Astrocyte (in vitro differentiated cells and primary cell): ENCODE measurements around the gene KLLN. TPM values are rescaled to one million over a fixed set of nuclear protein-coding genes. Genes with fewer than 3 reads are reported as not detected.

ENCODE experiments used
- DNase-seq: peaks from one replicate; pipeline ENCODE4 v3.0.0-alpha.2; 2010; ENCODE audit warnings: low read depth
- FAIRE-seq: peaks from 2 replicates; lab custom pipeline; 2011; peaks lifted over from hg19 to GRCh38; lab: Jason Lieb, UNC
- H2AFZ ChIP-seq: 2 replicates; pipeline ENCODE4 v1.6.0; 2012; ENCODE audit warnings: low read depth, low read length, inconsistent platforms
- H3K27ac ChIP-seq: 2 replicates; pipeline ENCODE4 v1.5.1; 2011; ENCODE audit warnings: low read depth, low read length, inconsistent platforms
- H3K27me3 ChIP-seq: 2 replicates; pipeline ENCODE4 v1.6.0; 2011; ENCODE audit warnings: low read length, inconsistent platforms; ENCODE audit not compliant: insufficient read depth
- H3K36me3 ChIP-seq: 2 replicates; pipeline ENCODE4 v1.5.1; 2011; ENCODE audit warnings: low read length, inconsistent platforms; ENCODE audit not compliant: insufficient read depth
- H3K4me1 ChIP-seq: 2 replicates; pipeline ENCODE4 v1.5.1; 2011; ENCODE audit warnings: low read length, inconsistent platforms; ENCODE audit not compliant: insufficient read depth
- H3K4me2 ChIP-seq: 2 replicates; pipeline ENCODE4 v1.6.0; 2012; ENCODE audit warnings: low read length, inconsistent platforms
- H3K4me3 ChIP-seq: 2 replicates; pipeline ENCODE4 v1.5.1; 2011; ENCODE audit warnings: low read depth, mild to moderate bottlenecking, low read length, inconsistent platforms; ENCODE audit not compliant: insufficient read depth
- H3K79me2 ChIP-seq: 2 replicates; pipeline ENCODE4 v1.6.0; 2012; ENCODE audit warnings: mild to moderate bottlenecking, low read length, inconsistent platforms; ENCODE audit not compliant: insufficient read depth
- H3K9ac ChIP-seq: 2 replicates; pipeline ENCODE4 v1.6.0; 2012; ENCODE audit warnings: mild to moderate bottlenecking, low read length, inconsistent platforms
- H3K9me3 ChIP-seq: 2 replicates; pipeline ENCODE4 v1.5.1; 2012; ENCODE audit warnings: low read depth, mild to moderate bottlenecking, low read length, inconsistent platforms; ENCODE audit not compliant: insufficient read depth
- H4K20me1 ChIP-seq: 2 replicates; pipeline ENCODE4 v1.6.0; 2012; ENCODE audit warnings: low read length, inconsistent platforms; ENCODE audit not compliant: insufficient read depth
- H3K27ac Mint-ChIP-seq: one replicate; pipeline ENCODE4 v1.8.0; 2021; ENCODE audit warnings: mild to moderate bottlenecking, mixed read lengths; ENCODE audit not compliant: unreplicated experiment
- H3K27me3 Mint-ChIP-seq: one replicate; pipeline ENCODE4 v1.8.0; 2021; ENCODE audit warnings: low read depth, mixed read lengths; ENCODE audit not compliant: unreplicated experiment
- H3K36me3 Mint-ChIP-seq: one replicate; pipeline ENCODE4 v1.8.0; 2021; ENCODE audit warnings: low read depth, mixed read lengths; ENCODE audit not compliant: unreplicated experiment
- H3K4me1 Mint-ChIP-seq: one replicate; pipeline ENCODE4 v1.8.0; 2021; ENCODE audit warnings: low read depth, mixed read lengths; ENCODE audit not compliant: unreplicated experiment
- H3K4me3 Mint-ChIP-seq: one replicate; pipeline ENCODE4 v1.8.0; 2021; ENCODE audit warnings: mild to moderate bottlenecking, moderate library complexity, mixed read lengths; ENCODE audit not compliant: unreplicated experiment
- H3K9me3 Mint-ChIP-seq: one replicate; pipeline ENCODE4 v1.8.0; 2021; ENCODE audit warnings: mild to moderate bottlenecking, mixed read lengths; ENCODE audit not compliant: unreplicated experiment
- CTCF ChIP-seq: IDR thresholded peaks from 2 replicates; pipeline ENCODE4 v1.5.1; 2011; ENCODE audit warnings: low read depth, mild to moderate bottlenecking, inconsistent platforms, low read length, moderate library complexity; ENCODE audit not compliant: insufficient read depth
- EZH2 ChIP-seq: IDR thresholded peaks from 2 replicates; pipeline ENCODE4 v1.6.1; 2012; ENCODE audit warnings: mild to moderate bottlenecking, low read length, inconsistent platforms; ENCODE audit not compliant: insufficient read depth
- total RNA-seq: library from RNA; stranded (reverse); gene quantifications from 2 replicates; pipeline ENCODE4 v1.2.1, GENCODE V29; 2021

The KLLN gene
- total RNA-seq, 1 donor from 2014 or later: 1.5 TPM

- H3K9ac ChIP-seq: no peak overlapping the region
- H3K4me2 ChIP-seq: no peak overlapping the region
- Mint-ChIP-seq H3K27ac (no peak overlapping the region), H3K27me3 (no peaks in the 10 kb centered on the region), H3K4me3 (no peak overlapping the region), H3K9me3 (no peaks in the 10 kb centered on the region), H3K36me3 (no peaks in the 10 kb centered on the region), H3K4me1 (peaks cover 9% of the 10 kb centered on the region)
- no peaks in the 10 kb centered on the region for H4K20me1 ChIP-seq
- peaks cover 6% of the 10 kb centered on the region for H3K4me1 ChIP-seq
- no peaks in the 10 kb centered on the region for H3K27me3 ChIP-seq
- no peaks in the 10 kb centered on the region for H3K79me2 ChIP-seq
- FAIRE-seq (no peak), DNase-seq (no peak)
- H3K27ac ChIP-seq: no peak overlapping the region
- H3K36me3 ChIP-seq: no peaks in the 10 kb centered on the region
- TF ChIP-seq EZH2: no peak
- TF ChIP-seq CTCF: no peak
- no peaks in the 10 kb centered on the region for H3K9me3 ChIP-seq
- H3K4me3 ChIP-seq: no peak overlapping the region
- H2AFZ ChIP-seq: no peak overlapping the region
Measured at GRCh38 chr10:87838650-87839049, 24.7 kb downstream of the KLLN start.

DNA sequence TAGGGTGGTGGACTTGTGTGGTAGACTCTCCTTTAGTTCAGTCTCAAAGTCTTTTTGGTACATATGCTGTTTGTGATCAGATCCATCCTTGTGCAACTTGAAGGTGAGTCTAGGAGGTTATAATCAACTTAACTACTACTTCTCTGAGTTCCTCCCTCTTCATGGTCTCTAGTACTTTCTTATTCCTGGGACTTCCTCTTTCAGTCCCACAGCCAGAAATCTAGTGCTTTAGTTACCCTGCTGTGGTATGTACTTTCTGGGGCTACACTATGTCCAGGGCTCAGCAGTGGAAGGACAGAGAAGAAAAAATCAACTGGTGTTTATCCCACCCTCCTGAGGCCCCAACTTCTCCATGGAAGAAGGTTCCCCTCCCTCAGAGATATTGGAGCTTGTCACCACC, 25.9 kb downstream of the KLLN start:
- H3K79me2 ChIP-seq: no peaks in the 10 kb centered on the region
- H3K4me1 Mint-ChIP-seq: peaks cover 3% of the 10 kb centered on the region
- no peak overlapping the region for H2AFZ ChIP-seq
- no peak overlapping the region for H3K4me3 Mint-ChIP-seq
- no peak overlapping the region for H3K4me2 ChIP-seq
- H3K9ac ChIP-seq: no peak overlapping the region
- no peak overlapping the region for H3K27ac Mint-ChIP-seq
- no peaks in the 10 kb centered on the region for H3K36me3 ChIP-seq
- H3K9me3 ChIP-seq: no peaks in the 10 kb centered on the region
- H3K27me3 Mint-ChIP-seq: no peaks in the 10 kb centered on the region
- no peaks in the 10 kb centered on the region for H4K20me1 ChIP-seq
- FAIRE-seq (no peak), DNase-seq (no peak)
- H3K4me1 ChIP-seq: no peaks in the 10 kb centered on the region
- no peaks in the 10 kb centered on the region for H3K9me3 Mint-ChIP-seq
- no peaks in the 10 kb centered on the region for H3K27me3 ChIP-seq
- TF ChIP-seq EZH2: no peak
- TF ChIP-seq CTCF: no peak
- no peak overlapping the region for H3K27ac ChIP-seq
- H3K36me3 Mint-ChIP-seq: no peaks in the 10 kb centered on the region
- no peak overlapping the region for H3K4me3 ChIP-seq

GRCh38 chr10:87836098-87836497, 27.2 kb downstream of the KLLN start:
- Histone ChIP-seq H3K4me1 (no peaks in the 10 kb centered on the region), H4K20me1 (no peaks in the 10 kb centered on the region), H3K27me3 (no peaks in the 10 kb centered on the region), H3K9me3 (no peaks in the 10 kb centered on the region), H3K9ac (no peak overlapping the region), H3K4me3 (no peak overlapping the region), H2AFZ (no peak overlapping the region), H3K79me2 (no peaks in the 10 kb centered on the region), H3K4me2 (no peak overlapping the region), H3K36me3 (no peaks in the 10 kb centered on the region), H3K27ac (no peak overlapping the region)
- Mint-ChIP-seq H3K4me1 (no peaks in the 10 kb centered on the region), H3K36me3 (no peaks in the 10 kb centered on the region), H3K9me3 (no peaks in the 10 kb centered on the region), H3K27me3 (no peaks in the 10 kb centered on the region), H3K27ac (no peak overlapping the region), H3K4me3 (no peak overlapping the region)
- FAIRE-seq: no peak
- no peak for DNase-seq
- TF ChIP-seq EZH2: no peak
- TF ChIP-seq CTCF: no peak
